ENCODE results near the gene EEFSEC. TPM values are rescaled to one million over a fixed set of nuclear protein-coding genes. Genes with fewer than 3 reads are reported as not detected.

EEFSEC gene
- total and polyA plus RNA-seq, 2 experiments from 2014 or later: 4.9 to 18.7 TPM

- no peaks in the 10 kb centered on the region for H4K20me1 ChIP-seq (ENCODE audit: insufficient read depth)
- no peak overlapping the region for H3K9ac ChIP-seq
- H3K9me3 ChIP-seq (ENCODE audit: low read depth): no peaks in the 10 kb centered on the region
- H3F3A ChIP-seq (ENCODE audit: insufficient read depth): no peaks in the 10 kb centered on the region
- in situ Hi-C loops (cut with MboI): no loop called here
- H3K27me3 ChIP-seq (replicated peaks; ENCODE audit: insufficient read depth): no peaks in the 10 kb centered on the region
- no peak overlapping the region for H2AFZ ChIP-seq
- H3K4me2 ChIP-seq (ENCODE audit: unreplicated experiment): no peak overlapping the region
- no peak overlapping the region for H3K27ac ChIP-seq
- H3K36me3 ChIP-seq (ENCODE audit: low read depth): no peaks in the 10 kb centered on the region
- no peaks in the 10 kb centered on the region for H3K9me2 ChIP-seq (ENCODE audit: insufficient read depth)
- WGBS, 2 experiments (ENCODE audit: low coverage in 1 of 2, low lambda C conversion rate in 2 of 2, missing lambda C conversion rate in 2 of 2): 93 to 98% methylated on average over 2 of the region's 2 CpGs
- no peaks in the 10 kb centered on the region for H3K79me2 ChIP-seq (ENCODE audit: insufficient read depth)
- H3K4me1 ChIP-seq (ENCODE audit: insufficient read depth): no peaks in the 10 kb centered on the region
- H3K4me3 ChIP-seq: no peak overlapping the region
- DNase-seq: no peak
- TF ChIP-seq EZH2phosphoT487 (IDR thresholded peaks at IDR 0.05; ENCODE audit: insufficient read depth, low read depth): no peak
- TF ChIP-seq EZH2 (IDR thresholded peaks at IDR 0.05; ENCODE audit: insufficient read depth, poor library complexity, severe bottlenecking): no peak
These were observed 160.7 kb downstream of the EEFSEC start for GRCh38 chr3:128313935-128314334.

DNA sequence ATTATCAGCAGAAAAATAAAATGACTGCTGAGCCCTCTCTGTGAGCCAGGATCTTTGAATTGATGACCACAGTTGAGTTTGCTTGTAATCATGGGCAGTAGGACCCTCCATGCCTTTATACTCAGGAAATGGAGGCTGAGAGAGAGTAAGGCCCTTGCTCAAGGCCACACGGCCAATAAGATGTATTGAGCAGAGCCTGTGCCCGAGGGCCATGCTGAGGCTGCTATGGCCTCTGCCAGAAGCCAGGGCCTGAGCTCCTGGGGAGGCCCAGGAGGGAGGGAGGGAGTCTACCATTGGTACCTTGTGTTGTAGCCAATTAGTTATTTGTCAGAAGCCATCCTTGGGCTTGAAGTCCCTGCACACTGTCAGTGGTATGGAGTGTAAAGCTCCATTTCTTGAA, 162.0 kb downstream of the EEFSEC start:
- in situ Hi-C loops (cut with MboI): no loop called here
- Histone ChIP-seq H3K27me3 (replicated peaks; ENCODE audit: insufficient read depth) (no peaks in the 10 kb centered on the region), H3K9ac (no peak overlapping the region), H4K20me1 (ENCODE audit: insufficient read depth) (no peaks in the 10 kb centered on the region), H3K27ac (no peak overlapping the region), H3K79me2 (ENCODE audit: insufficient read depth) (no peaks in the 10 kb centered on the region), H3K9me2 (ENCODE audit: insufficient read depth) (no peaks in the 10 kb centered on the region), H2AFZ (no peak overlapping the region), H3F3A (ENCODE audit: insufficient read depth) (no peaks in the 10 kb centered on the region), H3K4me1 (ENCODE audit: insufficient read depth) (no peaks in the 10 kb centered on the region), H3K4me2 (ENCODE audit: unreplicated experiment) (no peak overlapping the region), H3K36me3 (ENCODE audit: low read depth) (no peaks in the 10 kb centered on the region), H3K9me3 (ENCODE audit: low read depth) (no peaks in the 10 kb centered on the region), H3K4me3 (no peak overlapping the region)
- WGBS, 2 experiments (ENCODE audit: low coverage in 1 of 2, low lambda C conversion rate in 2 of 2, missing lambda C conversion rate in 2 of 2): 88 to 98% methylated on average over 2 of the region's 2 CpGs
- DNase-seq: no peak
- TF ChIP-seq EZH2 (IDR thresholded peaks at IDR 0.05; ENCODE audit: insufficient read depth, poor library complexity, severe bottlenecking): no peak
- no peak for TF ChIP-seq EZH2phosphoT487 (IDR thresholded peaks at IDR 0.05; ENCODE audit: insufficient read depth, low read depth)

- no peak overlapping the region for H3K27ac ChIP-seq
- H3K9me2 ChIP-seq (ENCODE audit: insufficient read depth): no peaks in the 10 kb centered on the region
- no peaks in the 10 kb centered on the region for H3K4me1 ChIP-seq (ENCODE audit: insufficient read depth)
- H3F3A ChIP-seq (ENCODE audit: insufficient read depth): no peaks in the 10 kb centered on the region
- no peaks in the 10 kb centered on the region for H3K36me3 ChIP-seq (ENCODE audit: low read depth)
- no peak overlapping the region for H3K4me3 ChIP-seq
- H3K4me2 ChIP-seq (ENCODE audit: unreplicated experiment): no peak overlapping the region
- H3K79me2 ChIP-seq (ENCODE audit: insufficient read depth): no peaks in the 10 kb centered on the region
- no peak for TF ChIP-seq EZH2 (IDR thresholded peaks at IDR 0.05; ENCODE audit: insufficient read depth, poor library complexity, severe bottlenecking)
- TF ChIP-seq EZH2phosphoT487 (IDR thresholded peaks at IDR 0.05; ENCODE audit: insufficient read depth, low read depth): no peak
- in situ Hi-C loops (cut with MboI): no loop called here
- no peaks in the 10 kb centered on the region for H4K20me1 ChIP-seq (ENCODE audit: insufficient read depth)
- H2AFZ ChIP-seq: no peak overlapping the region
- WGBS, 2 experiments (ENCODE audit: low coverage in 1 of 2, low lambda C conversion rate in 2 of 2, missing lambda C conversion rate in 2 of 2): 23 to 25% methylated on average over 15 of the region's 15 CpGs
- DNase-seq: peak; percentile 34
- no peak overlapping the region for H3K9ac ChIP-seq
- no peaks in the 10 kb centered on the region for H3K9me3 ChIP-seq (ENCODE audit: low read depth)
- H3K27me3 ChIP-seq (replicated peaks; ENCODE audit: insufficient read depth): no peaks in the 10 kb centered on the region
These were observed 163.2 kb downstream of the EEFSEC start for GRCh38 chr3:128316481-128316891.

GRCh38 chr3:128317101-128317697, 163.9 kb downstream of the EEFSEC start:
- no peak overlapping the region for H3K9ac ChIP-seq
- no peak for DNase-seq
- no peaks in the 10 kb centered on the region for H3K79me2 ChIP-seq (ENCODE audit: insufficient read depth)
- H3K4me2 ChIP-seq (ENCODE audit: unreplicated experiment): no peak overlapping the region
- H3K36me3 ChIP-seq (ENCODE audit: low read depth): no peaks in the 10 kb centered on the region
- no peak overlapping the region for H3K4me3 ChIP-seq
- no peak overlapping the region for H3K27ac ChIP-seq
- 57 to 58% methylated on average over 17 of the region's 17 CpGs for WGBS, 2 experiments (ENCODE audit: low coverage in 1 of 2, low lambda C conversion rate in 2 of 2, missing lambda C conversion rate in 2 of 2)
- H3K9me3 ChIP-seq (ENCODE audit: low read depth): no peaks in the 10 kb centered on the region
- no peak for TF ChIP-seq EZH2 (IDR thresholded peaks at IDR 0.05; ENCODE audit: insufficient read depth, poor library complexity, severe bottlenecking)
- no peak for TF ChIP-seq EZH2phosphoT487 (IDR thresholded peaks at IDR 0.05; ENCODE audit: insufficient read depth, low read depth)
- no peaks in the 10 kb centered on the region for H4K20me1 ChIP-seq (ENCODE audit: insufficient read depth)
- in situ Hi-C loops (cut with MboI): no loop called here
- H3K27me3 ChIP-seq (replicated peaks; ENCODE audit: insufficient read depth): no peaks in the 10 kb centered on the region
- H3K4me1 ChIP-seq (ENCODE audit: insufficient read depth): no peaks in the 10 kb centered on the region
- H3K9me2 ChIP-seq (ENCODE audit: insufficient read depth): no peaks in the 10 kb centered on the region
- H2AFZ ChIP-seq: no peak overlapping the region; the same call in 1 of the 2 replicates
- no peaks in the 10 kb centered on the region for H3F3A ChIP-seq (ENCODE audit: insufficient read depth)

Measured in GM23248 (cell line).